GM21619 (cell line): ENCODE measurements around the gene DHX36.

Experiments used
- ATAC-seq: cut with Tn5 transposase; IDR thresholded peaks from one replicate; pipeline ENCODE4 v1.9.1; 2021; ENCODE audit not compliant: unreplicated experiment

The DHX36 gene

GRCh38 chr3:154227531-154227930 is 96.8 kb downstream of the DHX36 start:
- ATAC-seq, result no peak

- no peak for ATAC-seq
Measured at GRCh38 chr3:154225536-154225935, 98.8 kb downstream of the DHX36 start.

GRCh38 chr3:154224866-154225265 is 99.4 kb downstream of the DHX36 start:
- no peak for ATAC-seq

GRCh38 chr3:154224366-154224765 is 99.9 kb downstream of the DHX36 start:
- no peak for ATAC-seq

GRCh38 chr3:154223519-154223918 is 100.8 kb downstream of the DHX36 start:
- no peak for ATAC-seq
